ENCODE results near the gene EIF4E.

DNA sequence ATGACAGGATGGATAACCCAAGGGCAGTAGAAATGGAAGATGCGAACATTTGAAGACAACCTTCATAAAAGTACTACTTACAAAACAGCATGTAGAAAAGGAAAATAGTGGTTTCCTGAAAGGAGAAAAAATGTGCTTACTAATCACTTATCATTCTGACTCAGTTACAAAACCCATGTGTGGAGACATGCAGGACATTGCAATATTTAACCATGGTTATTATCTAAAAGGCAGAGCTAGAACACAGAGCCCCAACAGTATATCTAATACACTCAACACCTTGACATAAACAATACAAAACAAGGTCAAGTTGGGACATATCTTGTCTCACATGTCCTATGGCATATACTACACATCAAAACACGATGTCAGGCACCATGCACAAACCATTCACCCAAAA, 55.9 kb downstream of the EIF4E start:
- TF ChIP-seq LEF1 (IDR thresholded peaks at IDR 0.05; ENCODE audit: borderline replicate concordance), result no peak
- TF ChIP-seq PKNOX1 (IDR thresholded peaks at IDR 0.05), result no peak
- no peak for TF ChIP-seq SP1 (IDR thresholded peaks at IDR 0.05)
- no peak for TF ChIP-seq HDGF (IDR thresholded peaks at IDR 0.05; ENCODE audit: borderline replicate concordance)
